DND-41 (cell line): ENCODE measurements around the gene HOXD9.

Source experiments
- CTCF ChIP-seq: IDR thresholded peaks from 2 replicates; pipeline ENCODE4 v1.5.1; 2012; ENCODE audit warnings: borderline replicate concordance, low read length, moderate library complexity, mild to moderate bottlenecking; ENCODE audit not compliant: poor library complexity, severe bottlenecking; ENCODE audit errors: extremely low read depth
- EZH2 ChIP-seq: IDR thresholded peaks from 3 replicates; pipeline ENCODE4 v1.6.1; 2012; ENCODE audit warnings: borderline replicate concordance, low read depth, mild to moderate bottlenecking, moderate library complexity, low read length, inconsistent platforms; ENCODE audit not compliant: severe bottlenecking

- TF ChIP-seq CTCF (no peak), EZH2 (no peak)
These were observed 35.1 kb downstream of the HOXD9 start for GRCh38 chr2:176157499-176158185.
